H1 (cell line): ENCODE data around the gene TBX3. TPM values are rescaled to one million over a fixed set of nuclear protein-coding genes. Genes with fewer than 3 reads are reported as not detected.

Source experiments
- polyA plus RNA-seq, 7 experiments: library from polyadenylated mRNA; depleted of rRNA in 3 of 7; stranded (reverse) in 5 of 7; unstranded in 2 of 7; fragments of >200 nt in 5 of 7; fragments of 200-250 nt in 2 of 7; gene quantifications; 1 replicate in 5 of 7; 2 replicates in 1 of 7; 4 replicates in 1 of 7; pipeline versions ENCODE4 v1.2.1 to v1.2.3, GENCODE V29; 2011 to 2013; ENCODE audit warnings: missing spikeins in 2 of 7, mixed read lengths in 2 of 7
- total RNA-seq: library from RNA; stranded (reverse); fragmentation: NEBNext Ultra II Directional; extraction: Animal tissue kit (Norgen Biotek cat#: 25700); gene quantifications from 2 replicates; pipeline ENCODE4 v1.2.1, GENCODE V29; 2021
- TF ChIP-seq, protein P1 (sequence below): IDR thresholded peaks from 2 replicates; pipeline ENCODE4 v1.6.1; 2011; ENCODE audit warnings: low read depth, mild to moderate bottlenecking, low read length; ENCODE audit not compliant: insufficient read depth

The TBX3 gene
- total and polyA plus RNA-seq, 2 of the 8 experiments (the other 6 are each of a cell fraction or from before 2014, with no cell fraction given): 0.09 to 1.0 TPM

DNA sequence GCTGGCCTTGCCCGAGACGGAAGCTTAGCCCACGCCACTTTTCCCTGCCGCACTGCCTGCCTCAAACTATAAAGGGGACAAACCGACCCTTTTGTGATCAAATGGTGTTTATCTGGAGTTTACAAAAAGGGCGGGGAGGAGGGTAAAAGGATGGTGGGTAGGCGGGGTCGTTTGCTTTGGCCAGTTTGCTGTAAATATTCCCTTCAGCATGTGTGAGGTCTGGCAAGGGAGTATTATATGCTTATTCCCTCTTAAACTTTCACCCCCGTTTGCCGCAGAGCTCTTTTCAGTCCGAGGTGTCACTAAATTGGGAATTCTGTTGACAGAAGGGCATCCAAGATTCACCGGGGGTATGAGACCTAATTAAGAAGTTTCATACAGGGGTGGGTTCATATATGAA lies 3.8 kb upstream of the TBX3 start (continued):
- TF ChIP-seq, protein P1, sequence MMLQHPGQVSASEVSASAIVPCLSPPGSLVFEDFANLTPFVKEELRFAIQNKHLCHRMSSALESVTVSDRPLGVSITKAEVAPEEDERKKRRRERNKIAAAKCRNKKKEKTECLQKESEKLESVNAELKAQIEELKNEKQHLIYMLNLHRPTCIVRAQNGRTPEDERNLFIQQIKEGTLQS: no peak
